Spleen (tissue), 11 donors: ENCODE data around the gene RALB. TPM values are rescaled to one million over a fixed set of nuclear protein-coding genes. Genes with fewer than 3 reads are reported as not detected.

Experiments
- DNase-seq: peaks from one replicate; pipeline ENCODE4 v3.0.0-alpha.2; 2020
- H3K27ac ChIP-seq, 8 donors: fragments of 200-600 bp; sonication (generic) in 7 of 8; 1 replicate in 4 of 8; 2 replicates in 4 of 8; pipeline versions ENCODE4 v1.5.0 to v1.8.0; 2016 to 2021; ENCODE audit warnings: inconsistent platforms in 4 of 8, mild to moderate bottlenecking in 4 of 8, moderate library complexity in 1 of 8
- H3K27me3 ChIP-seq, 7 donors: fragments of 200-600 bp; sonication (generic) in 6 of 7; replicated peaks in 1 of 7; 1 replicate in 4 of 7; 2 replicates in 3 of 7; pipeline versions ENCODE4 v1.5.0 to v1.8.0; 2016 to 2021; ENCODE audit warnings: inconsistent platforms in 3 of 7, mild to moderate bottlenecking in 1 of 7
- H3K36me3 ChIP-seq, 6 donors: fragments of 200-600 bp; sonication (generic) in 5 of 6; 1 replicate in 4 of 6; 2 replicates in 2 of 6; pipeline versions ENCODE4 v1.5.0 to v1.8.0; 2016 to 2021; ENCODE audit warnings: inconsistent platforms in 2 of 6
- H3K4me1 ChIP-seq, 6 donors: fragments of 200-600 bp; sonication (generic) in 5 of 6; 1 replicate in 3 of 6; 2 replicates in 3 of 6; pipeline versions ENCODE4 v1.5.0 to v1.8.0; 2016 to 2021; ENCODE audit warnings: inconsistent platforms in 3 of 6
- H3K4me3 ChIP-seq, 8 donors: fragments of 200-600 bp; sonication (generic) in 7 of 8; 1 replicate in 4 of 8; 2 replicates in 4 of 8; pipeline versions ENCODE4 v1.5.0 to v1.8.0; 2016 to 2021; ENCODE audit warnings: inconsistent platforms in 4 of 8, mild to moderate bottlenecking in 4 of 8, moderate library complexity in 2 of 8
- H3K9me3 ChIP-seq, 8 donors: fragments of 200-600 bp; sonication (generic) in 7 of 8; 1 replicate in 4 of 8; 2 replicates in 4 of 8; pipeline versions ENCODE4 v1.5.0 to v1.8.0; 2016 to 2021; ENCODE audit warnings: inconsistent platforms in 4 of 8
- CTCF ChIP-seq, 11 experiments: fragments of 200-600 bp in 7 of 11; fragments of 450-650 bp in 4 of 11; sonication (generic) in 4 of 11; IDR thresholded peaks in 8 of 11; conservative IDR thresholded peaks in 3 of 11; 1 replicate in 7 of 11; 2 replicates in 4 of 11; pipeline versions ENCODE4 v1.4.0 to v1.8.0; 2016 to 2021; ENCODE audit warnings: antibody characterized with exemption in 11 of 11, inconsistent platforms in 4 of 11, mild to moderate bottlenecking in 1 of 11
- POLR2A ChIP-seq, 3 donors: fragments of 450-650 bp; IDR thresholded peaks; one replicate each; pipeline ENCODE4 v1.5.1; 2017; ENCODE audit warnings: antibody characterized with exemption in 3 of 3, mild to moderate bottlenecking in 1 of 3
- POLR2AphosphoS5 ChIP-seq, 3 donors: sonication (generic); formaldehyde crosslinking; IDR thresholded peaks; one replicate each; pipeline ENCODE4 v1.5.1; 2017; ENCODE audit warnings: antibody characterized with exemption in 3 of 3
- WGBS, 5 donors: extraction: QIAGEN DNeasy Blood & Tissue Kit in 3 of 5; methylation state at CpG; one replicate each; pipeline versions ENCODE4 v1.1.5 to v1.1.7; 2013 to 2018; 5-methylcytosine and 5-hydroxymethylcytosine counted together
- intact Hi-C: fragments of 100-400 bp; cut with DNase I; formaldehyde crosslinking; loops from one replicate; pipeline ENCODE4 v1.15.0; 2023; ENCODE audit warnings: low total_unique reads
- polyA plus RNA-seq, 3 donors: library from polyadenylated mRNA; stranded (reverse); fragments of 200-250 nt; gene quantifications; one replicate each; pipeline ENCODE4 v1.2.1, GENCODE V29; 2013
- total RNA-seq, 7 donors: library from RNA; depleted of rRNA in 3 of 7; stranded (reverse); fragments of >200 nt in 3 of 7; fragmentation: NEBNext Ultra II Directional in 4 of 7; extraction: Animal tissue kit (Norgen Biotek cat#: 25700) in 4 of 7; gene quantifications; one replicate each; pipeline versions ENCODE4 v1.1.0 to v1.2.1, GENCODE V29; 2016 to 2021
- donor health status: healthy with polysubstance abuse.
- donor health status: DM: no; HTN: no; CAD: no; lungs with moderate emphysema.
- donor health status: DM: no; HTN: no; CAD: no.
- donor health status: Bipolar disorder and iron deficiency.
- donor health status: healthy.
- donor health status: DM: no; HTN: no; CAD: no.
- donor health status: DM: yes; HTN: yes; CAD: no.

Gene RALB
- total and polyA plus RNA-seq, 10 donors: 26.6 to 126 (median 79.5) TPM

- Histone ChIP-seq H3K4me3 (peak overlapping the region in 4 of 8 donors; percentile 47 to 69 (median 51)), H3K36me3 (no peaks in the 10 kb centered on the region), H3K27ac (peak overlapping the region in 7 of 8 donors; percentile 14 to 91 (median 88)), H3K9me3 (no peaks in the 10 kb centered on the region), H3K4me1 (peaks cover 24 to 66% (median 42%) of the 10 kb centered on the region in 6 donors), H3K27me3 (no peaks in the 10 kb centered on the region)
- WGBS, 5 donors: 48 to 78% (median 70%) methylated on average over 17 of the region's 17 CpGs
- no peak for TF ChIP-seq POLR2AphosphoS5 (IDR thresholded peaks at IDR 0.05)
- no peak for TF ChIP-seq POLR2A (IDR thresholded peaks at IDR 0.05)
- TF ChIP-seq CTCF (IDR thresholded peaks at IDR 0.05 in 8 of 11, conservative IDR thresholded peaks at IDR 0.05 in 3 of 11): no peak
- intact Hi-C loops: no loop called here
- DNase-seq: peak; percentile 76
These were observed 21.9 kb upstream of the RALB start for GRCh38 chr2:120230515-120231471.

- intact Hi-C loops: no loop called here
- Histone ChIP-seq H3K27me3 (no peaks in the 10 kb centered on the region), H3K27ac (peak overlapping the region; percentile 64 to 91 (median 88)), H3K4me3 (peak overlapping the region; percentile 1 to 69 (median 46)), H3K4me1 (peaks cover 24 to 66% (median 42%) of the 10 kb centered on the region in 6 donors), H3K36me3 (no peaks in the 10 kb centered on the region), H3K9me3 (no peaks in the 10 kb centered on the region)
- DNase-seq: peak; percentile 78
- 52 to 76% (median 55%) methylated on average over 3 to 4 of the region's 4 CpGs for WGBS, 5 donors
- TF ChIP-seq POLR2A (IDR thresholded peaks at IDR 0.05): no peak
- TF ChIP-seq CTCF (IDR thresholded peaks at IDR 0.05 in 8 of 11, conservative IDR thresholded peaks at IDR 0.05 in 3 of 11): no peak
- no peak for TF ChIP-seq POLR2AphosphoS5 (IDR thresholded peaks at IDR 0.05)
These were observed 21.1 kb upstream of the RALB start for GRCh38 chr2:120231564-120231973.

- TF ChIP-seq CTCF (IDR thresholded peaks at IDR 0.05 in 8 of 11, conservative IDR thresholded peaks at IDR 0.05 in 3 of 11) (no peak), POLR2A (IDR thresholded peaks at IDR 0.05) (no peak), POLR2AphosphoS5 (IDR thresholded peaks at IDR 0.05) (peak in 2 of 3 donors; percentile 49 to 58)
- H3K9me3 ChIP-seq: no peaks in the 10 kb centered on the region
- no peaks in the 10 kb centered on the region for H3K27me3 ChIP-seq
- intact Hi-C loops: no loop called here
- no peaks in the 10 kb centered on the region for H3K36me3 ChIP-seq
- H3K4me1 ChIP-seq: peaks cover 24 to 66% (median 42%) of the 10 kb centered on the region in 6 donors
- H3K27ac ChIP-seq: peak overlapping the region; percentile 64 to 91 (median 88)
- 9 to 14% (median 12%) methylated on average over 12 to 15 of the region's 15 CpGs for WGBS, 5 donors
- H3K4me3 ChIP-seq: peak overlapping the region; percentile 1 to 69 (median 46)
- DNase-seq: peak; percentile 81
These were observed 20.5 kb upstream of the RALB start for GRCh38 chr2:120231974-120232635.
